Lower leg skin (tissue), 3 donors: ENCODE measurements around the gene WDFY2.

Experiments
- CTCF ChIP-seq, 3 donors: fragments of 450-650 bp; IDR thresholded peaks; one replicate each; pipeline ENCODE4 v1.5.1; 2016; ENCODE audit warnings: antibody characterized with exemption in 3 of 3, mild to moderate bottlenecking in 3 of 3, moderate library complexity in 2 of 3
- POLR2A ChIP-seq, 2 donors: fragments of 450-650 bp; IDR thresholded peaks; one replicate each; pipeline ENCODE4 v1.6.1; 2016 to 2017; ENCODE audit warnings: antibody characterized with exemption in 2 of 2, mild to moderate bottlenecking in 1 of 2, moderate library complexity in 1 of 2

GRCh38 chr13:51728275-51728673 is 144.0 kb downstream of the WDFY2 start:
- TF ChIP-seq CTCF (IDR thresholded peaks at IDR 0.05) (no peak), POLR2A (IDR thresholded peaks at IDR 0.05) (no peak)
